Measurements from ENCODE around the gene HGFAC. TPM values are rescaled to one million over a fixed set of nuclear protein-coding genes. Genes with fewer than 3 reads are reported as not detected.

The HGFAC gene
- total and polyA plus RNA-seq, 10 of the 15 experiments (the other 5 are each of a cell fraction or from before 2014, with no cell fraction given), result 0.38 TPM; not detected in 9

- intact Hi-C loops (cut with micrococcal nuclease; ENCODE audit: unreplicated experiment), result no loop called here
- no peak overlapping the region for H3K27ac ChIP-seq (ENCODE audit: control insufficient read depth, insufficient read depth)
- H3K79me2 ChIP-seq (ENCODE audit: control insufficient read depth, insufficient read depth, low read length), result no peaks in the 10 kb centered on the region
- H3K4me2 ChIP-seq (ENCODE audit: control insufficient read depth, insufficient read depth), result no peak overlapping the region
- in situ Hi-C loops (cut with MboI), result no loop called here
- ChIA-PET POLR2A (no interaction called here), SMC1A (ENCODE audit: uncharacterized antibody, unreplicated experiment) (no interaction called here), CTCF (interaction anchor here (1.7 kb wide), 1 partner anchor 54 kb away, joined by 5 read pairs; no protein-coding TSS in a partner anchor), RAD21 (ENCODE audit: unreplicated experiment) (interaction anchor here (0.8 kb wide), 1 partner anchor 54 kb away, joined by 3 read pairs; no protein-coding TSS in a partner anchor)
- peak; percentile 60 for ATAC-seq
- 46% methylated on average over 5 of the region's 5 CpGs for WGBS (ENCODE audit: insufficient coverage, insufficient replicate concordance, low lambda C conversion rate, missing lambda C conversion rate)
- H3K9ac ChIP-seq (ENCODE audit: control insufficient read depth, insufficient read depth, low read length), result no peak overlapping the region
- no peak overlapping the region for H3K4me3 ChIP-seq
- H3K36me3 ChIP-seq (ENCODE audit: control insufficient read depth in 2 of 2, insufficient read depth in 2 of 2, low read length in 1 of 2), result no peaks in the 10 kb centered on the region
- TF ChIP-seq RELB (IDR thresholded peaks at IDR 0.05; ENCODE audit: low read depth) (no peak), ATF3 (IDR thresholded peaks at IDR 0.05; ENCODE audit: borderline replicate concordance, extremely low read depth, low read depth, low read length) (no peak), ZNF622 (IDR thresholded peaks at IDR 0.05) (no peak), NR2C1 (IDR thresholded peaks at IDR 0.05) (no peak), NFXL1 (IDR thresholded peaks at IDR 0.05; ENCODE audit: borderline replicate concordance) (no peak), BMI1 (IDR thresholded peaks at IDR 0.05; ENCODE audit: borderline replicate concordance) (no peak), PML (IDR thresholded peaks at IDR 0.05; ENCODE audit: low read length) (no peak), REST (IDR thresholded peaks at IDR 0.05; ENCODE audit: low read depth, low read length) (no peak), BACH1 (IDR thresholded peaks at IDR 0.05; ENCODE audit: borderline replicate concordance) (no peak), ZBTB33 (IDR thresholded peaks at IDR 0.05) (no peak)
- no peak for DNase-seq (ENCODE audit: low read depth, low spot score)
- H4K20me1 ChIP-seq (ENCODE audit: control insufficient read depth, insufficient read depth), result no peaks in the 10 kb centered on the region
- no peak overlapping the region for H2AFZ ChIP-seq (ENCODE audit: control insufficient read depth, low read depth, low read length)
- no peaks in the 10 kb centered on the region for H3K4me1 ChIP-seq (ENCODE audit: control insufficient read depth, insufficient read depth, low read length)
- BruUV-seq (replicated peaks), result no TSS peak
- no peak for FAIRE-seq
- H3K9me3 ChIP-seq (replicated peaks; ENCODE audit: control insufficient read depth, insufficient read depth, low read length), result no peaks in the 10 kb centered on the region; the same call in 2 of the 3 replicates
- H3K27me3 ChIP-seq (replicated peaks in 1 of 2; ENCODE audit: control insufficient read depth in 2 of 2, insufficient read depth in 2 of 2, low read length in 1 of 2), result no peaks in the 10 kb centered on the region
These were observed 42.2 kb upstream of the HGFAC start for GRCh38 chr4:3399277-3400194.

Data from GM12878 (cell line).